HG02642 (cell line): ENCODE data around the gene ATG7.

Source experiments
- ATAC-seq: cut with Tn5 transposase; IDR thresholded peaks from one replicate; pipeline ENCODE4 v1.9.1; 2021; ENCODE audit warnings: mild to moderate bottlenecking; ENCODE audit not compliant: unreplicated experiment, poor library complexity

ATG7 gene, protein sequence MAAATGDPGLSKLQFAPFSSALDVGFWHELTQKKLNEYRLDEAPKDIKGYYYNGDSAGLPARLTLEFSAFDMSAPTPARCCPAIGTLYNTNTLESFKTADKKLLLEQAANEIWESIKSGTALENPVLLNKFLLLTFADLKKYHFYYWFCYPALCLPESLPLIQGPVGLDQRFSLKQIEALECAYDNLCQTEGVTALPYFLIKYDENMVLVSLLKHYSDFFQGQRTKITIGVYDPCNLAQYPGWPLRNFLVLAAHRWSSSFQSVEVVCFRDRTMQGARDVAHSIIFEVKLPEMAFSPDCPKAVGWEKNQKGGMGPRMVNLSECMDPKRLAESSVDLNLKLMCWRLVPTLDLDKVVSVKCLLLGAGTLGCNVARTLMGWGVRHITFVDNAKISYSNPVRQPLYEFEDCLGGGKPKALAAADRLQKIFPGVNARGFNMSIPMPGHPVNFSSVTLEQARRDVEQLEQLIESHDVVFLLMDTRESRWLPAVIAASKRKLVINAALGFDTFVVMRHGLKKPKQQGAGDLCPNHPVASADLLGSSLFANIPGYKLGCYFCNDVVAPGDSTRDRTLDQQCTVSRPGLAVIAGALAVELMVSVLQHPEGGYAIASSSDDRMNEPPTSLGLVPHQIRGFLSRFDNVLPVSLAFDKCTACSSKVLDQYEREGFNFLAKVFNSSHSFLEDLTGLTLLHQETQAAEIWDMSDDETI

DNA sequence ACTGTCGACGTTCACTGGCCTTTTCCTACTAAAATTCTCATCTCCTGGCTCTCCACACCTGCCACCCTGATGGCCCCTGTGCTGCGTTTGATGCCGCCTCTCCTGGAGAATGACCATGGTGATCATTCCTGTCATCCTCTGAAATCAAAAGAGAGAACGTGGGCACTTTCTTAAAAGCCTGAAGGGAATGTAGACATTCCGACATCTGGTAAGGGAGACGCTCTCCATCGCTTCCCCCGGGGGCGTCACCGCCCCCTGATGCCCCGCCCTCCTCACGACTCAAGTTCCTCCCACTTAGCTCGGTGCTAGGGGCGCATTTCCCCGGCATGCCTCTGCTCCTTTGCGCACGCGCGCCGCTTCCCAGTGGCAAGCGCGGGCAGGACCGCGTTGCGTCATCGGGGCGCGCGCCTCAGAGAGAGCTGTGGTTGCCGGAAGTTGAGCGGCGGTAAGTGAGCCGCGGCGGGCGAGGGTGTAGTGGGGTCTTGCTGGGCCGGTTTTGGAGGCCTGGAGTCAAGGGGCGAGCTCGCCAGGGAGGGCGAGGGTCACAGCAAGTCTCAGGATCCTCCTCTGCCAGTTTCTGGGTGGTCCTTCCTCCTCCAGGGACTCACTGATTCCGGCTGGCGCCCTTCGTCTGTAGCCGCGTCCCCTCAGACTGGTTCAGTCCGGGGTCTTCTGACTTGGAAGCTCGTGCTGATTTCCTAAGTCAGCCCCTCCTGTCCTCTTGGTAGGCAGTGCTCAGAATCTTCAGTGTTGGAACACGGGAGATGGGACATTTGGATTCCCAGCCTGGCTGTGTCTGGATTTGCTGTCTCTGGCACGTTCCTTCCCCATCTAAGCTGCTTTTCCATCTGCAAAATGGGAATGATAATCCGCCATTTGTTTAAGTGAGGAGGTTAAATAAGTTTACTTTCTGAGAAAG lies at the start of gene ATG7:
Gene ATG7, plus strand, starts transcription at position 412 of the 919 bp plus-strand sequence. CDS start 26,299 bp downstream, outside the sequence.
- ATAC-seq, result peak; percentile 99

DNA sequence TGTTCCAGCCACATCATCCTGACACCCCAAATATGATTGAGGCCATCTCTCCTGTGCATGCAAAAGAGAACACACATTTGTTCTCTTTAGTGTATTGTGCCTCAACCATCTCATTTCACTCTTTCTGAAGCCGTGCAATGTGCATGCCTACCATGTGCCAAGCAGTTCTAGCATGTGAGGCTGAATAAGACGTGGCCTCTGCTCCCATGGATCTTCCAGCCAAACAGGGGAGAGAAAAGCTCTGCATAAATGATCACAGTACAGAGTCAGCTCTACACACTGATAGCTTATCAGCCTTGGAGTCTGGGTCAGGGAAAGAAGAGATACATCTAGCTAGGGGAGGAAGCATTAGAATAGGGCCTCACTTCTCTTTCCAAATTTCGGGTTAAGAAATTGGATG lies 48.2 kb upstream of the ATG7 start:
- ATAC-seq, result no peak

DNA sequence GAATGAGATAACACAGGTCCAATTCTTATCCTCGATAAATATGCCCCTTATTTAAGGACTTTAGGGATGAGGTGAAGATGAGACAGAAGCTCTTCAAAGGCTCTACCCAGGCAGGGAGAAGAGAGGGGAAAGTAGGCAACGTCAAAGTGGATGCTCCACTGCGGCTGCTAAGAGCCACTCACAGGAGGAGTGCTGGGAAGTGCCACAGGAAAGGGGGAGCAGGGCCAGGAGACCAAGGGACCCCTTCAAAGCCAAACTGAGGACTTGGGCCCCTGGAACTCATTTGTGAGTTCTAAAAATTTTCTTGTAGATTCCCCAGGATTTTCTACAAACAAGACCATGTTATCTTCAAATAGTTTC lies 47.3 kb upstream of the ATG7 start:
- no peak for ATAC-seq

DNA sequence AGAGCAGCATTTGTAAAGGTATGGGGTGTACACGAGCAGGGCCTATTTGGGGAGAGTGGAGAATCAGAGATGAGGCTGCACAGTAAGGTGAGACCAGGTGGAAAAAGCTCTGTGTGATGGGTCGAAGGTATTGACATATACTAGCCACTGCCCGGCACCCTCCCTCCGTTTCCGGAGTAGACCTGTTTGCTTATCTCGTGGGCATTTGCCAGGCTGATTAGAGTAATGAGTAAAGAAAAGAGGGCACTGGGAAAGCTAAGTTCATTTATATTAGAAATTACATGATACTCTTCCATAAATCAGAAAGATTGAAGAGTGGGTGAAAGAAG lies 46.2 kb upstream of the ATG7 start:
- no peak for ATAC-seq

DNA sequence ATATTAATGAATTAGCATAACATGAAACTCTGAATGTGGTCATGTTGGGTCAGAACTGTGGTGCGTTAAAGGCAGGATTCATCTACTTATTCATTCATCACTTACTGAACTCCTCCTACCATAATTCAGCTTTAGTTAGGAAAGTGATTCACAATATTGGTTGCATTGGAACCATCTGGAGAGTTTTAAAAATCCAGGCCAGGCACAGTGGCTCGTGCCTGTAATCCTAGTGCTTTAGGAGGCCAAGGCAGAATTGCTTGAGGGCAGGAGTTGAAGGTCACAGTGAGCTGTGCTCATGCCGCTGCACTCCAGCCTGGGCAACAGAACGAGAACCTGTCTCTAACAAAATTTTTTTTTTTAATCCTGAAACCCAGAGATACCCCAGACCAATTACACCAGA lies 44.2 kb upstream of the ATG7 start:
- ATAC-seq, result no peak

DNA sequence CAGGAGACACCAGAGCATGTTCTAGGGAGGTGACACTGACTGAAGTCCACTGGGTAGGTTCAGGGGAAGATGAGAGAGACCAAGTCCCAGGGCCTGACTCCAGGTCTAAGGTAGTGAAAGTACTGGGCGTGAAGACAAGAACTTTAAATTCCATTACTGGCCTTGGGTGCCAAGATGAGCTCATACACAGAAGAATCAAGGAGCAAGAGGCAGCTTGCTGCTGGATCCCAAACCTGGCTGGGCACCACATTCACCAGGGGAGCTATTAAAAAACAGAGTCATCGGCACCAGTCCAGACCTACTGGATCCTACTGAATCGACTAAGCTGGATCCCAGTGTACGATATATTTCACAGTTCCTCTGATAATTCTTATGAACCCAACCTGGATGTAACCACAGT lies 42.1 kb upstream of the ATG7 start:
- ATAC-seq, result no peak

DNA sequence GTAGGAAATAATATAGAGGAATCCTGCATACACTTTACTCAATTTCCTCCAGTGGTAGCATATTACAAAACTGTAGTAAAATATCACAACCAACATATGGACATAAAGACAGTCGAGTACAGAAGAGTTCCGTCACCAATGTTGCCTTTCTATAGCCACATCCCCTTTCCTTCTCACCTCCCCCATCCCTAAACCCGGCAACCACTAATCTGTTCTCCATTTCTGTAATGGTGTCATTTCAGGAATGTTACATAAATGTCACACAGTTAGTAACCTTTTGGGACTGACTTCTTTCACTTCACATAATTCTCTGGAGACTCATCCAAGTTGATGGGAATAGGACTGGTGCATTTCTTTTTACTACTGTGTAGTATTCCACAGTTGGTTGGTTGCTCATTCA lies 41.4 kb upstream of the ATG7 start:
- no peak for ATAC-seq

DNA sequence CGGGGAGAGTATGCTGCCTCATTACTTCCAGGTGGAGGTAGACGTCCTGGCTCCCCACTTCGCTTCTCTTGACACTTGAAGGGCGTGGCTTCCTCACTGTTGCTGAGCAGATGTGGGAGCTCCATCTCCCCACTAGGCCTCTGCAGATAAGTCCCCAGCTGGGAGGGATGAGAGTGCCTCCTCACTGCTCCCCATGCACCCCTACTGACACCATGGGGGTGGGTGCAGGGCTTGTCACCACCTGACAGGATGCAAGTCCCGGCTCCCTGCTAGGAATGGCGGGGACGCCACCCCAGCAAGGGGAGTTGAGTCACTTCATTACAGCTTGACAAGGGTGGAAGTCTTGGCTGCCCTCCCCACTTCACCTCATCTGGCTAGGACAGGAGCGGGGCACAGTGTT lies 36.8 kb upstream of the ATG7 start:
- no peak for ATAC-seq

DNA sequence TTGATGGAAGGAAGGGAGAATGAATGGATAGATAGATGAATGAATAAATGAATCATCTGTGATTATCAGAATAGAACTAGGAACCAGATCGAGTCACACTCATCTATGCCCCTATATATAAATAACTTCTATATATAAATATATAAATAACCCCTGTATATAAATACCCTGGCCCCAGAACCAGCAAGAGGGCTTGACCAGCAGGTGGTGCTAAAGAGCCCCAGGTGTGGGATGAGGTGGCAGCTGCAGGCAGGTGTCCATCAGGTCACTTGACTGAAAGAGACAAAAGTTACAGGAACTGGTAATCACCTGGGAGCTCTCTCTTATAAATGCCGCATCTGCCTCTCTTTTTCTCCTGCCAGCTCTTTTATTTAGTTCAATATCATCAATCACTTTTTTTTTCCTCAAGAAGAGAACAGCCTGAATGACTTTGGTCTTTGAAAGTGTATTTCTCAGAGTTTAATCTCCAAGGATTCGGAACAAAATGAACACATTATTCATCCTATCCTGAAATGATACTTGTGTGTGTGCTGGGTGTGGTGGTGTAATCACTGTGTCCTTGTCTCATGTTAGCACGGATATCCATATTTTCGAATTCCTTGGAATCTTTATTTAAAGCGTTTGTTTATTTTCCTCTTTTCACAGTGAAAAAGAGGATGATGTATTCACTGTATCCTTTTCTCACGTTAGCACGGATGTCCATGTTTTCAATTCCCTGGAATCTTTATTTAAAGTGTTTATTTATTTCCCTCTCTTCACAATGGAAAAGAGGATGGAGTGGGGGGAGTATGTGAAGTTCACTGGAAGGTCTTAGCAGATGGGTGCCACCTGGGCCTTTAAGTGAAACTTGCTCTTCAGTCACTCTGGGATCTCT lies 35.4 kb upstream of the ATG7 start:
- no peak for ATAC-seq

DNA sequence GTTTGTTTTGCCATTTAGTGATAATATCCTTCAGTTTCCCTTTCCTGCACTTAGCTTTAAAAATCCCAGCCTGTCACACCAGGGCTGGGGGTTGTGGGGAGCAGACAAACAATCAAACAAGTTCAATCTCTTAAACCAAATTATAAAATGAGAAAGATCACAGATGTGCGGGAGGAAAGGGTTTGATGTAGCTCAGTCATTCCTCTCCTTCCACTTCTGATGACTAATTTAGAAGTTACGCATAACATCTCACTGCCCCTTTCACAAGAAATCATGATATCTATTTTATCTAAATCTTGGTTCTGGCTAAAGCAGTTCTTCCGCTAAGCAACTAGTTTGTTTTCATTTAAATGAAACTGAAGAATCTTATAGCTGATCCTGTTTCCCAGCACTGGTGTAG lies 34.1 kb upstream of the ATG7 start:
- no peak for ATAC-seq

DNA sequence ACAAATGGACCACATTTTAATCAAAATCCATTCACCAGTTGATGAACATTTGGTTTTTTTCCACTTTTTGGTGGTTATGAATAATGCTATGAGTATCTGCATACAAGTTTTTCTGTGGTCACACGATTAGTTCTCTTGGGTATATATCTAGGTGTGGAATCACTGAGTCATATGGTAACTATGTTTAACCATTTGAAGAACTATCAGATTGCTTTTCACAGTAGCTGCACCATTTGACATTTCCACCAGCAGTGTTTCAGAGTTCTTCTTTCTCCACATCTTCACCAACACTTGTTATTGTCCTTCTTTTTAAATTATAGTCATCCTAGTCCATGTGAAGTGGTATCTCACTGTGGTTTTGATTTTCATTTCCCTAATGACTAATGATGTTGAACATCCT lies 33.3 kb upstream of the ATG7 start:
- no peak for ATAC-seq

DNA sequence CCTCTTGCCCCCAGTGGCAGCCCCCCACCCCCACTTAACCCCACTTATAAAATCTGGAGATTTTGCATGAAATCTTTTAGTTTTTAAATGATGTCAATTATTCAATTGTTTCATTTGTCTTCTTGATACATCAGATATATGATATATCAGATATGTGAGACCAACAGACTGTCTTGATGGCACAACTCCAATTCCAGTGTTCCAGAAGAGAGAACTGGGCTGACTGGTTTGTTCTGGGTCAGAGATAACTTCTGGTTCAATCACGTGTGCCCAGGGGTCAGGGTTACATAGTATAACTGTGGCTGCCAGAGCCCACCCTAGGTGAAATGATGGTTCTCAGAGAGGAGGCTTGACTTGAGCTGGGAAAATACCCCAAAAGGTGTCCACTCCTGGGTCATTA lies 32.4 kb upstream of the ATG7 start:
- no peak for ATAC-seq

DNA sequence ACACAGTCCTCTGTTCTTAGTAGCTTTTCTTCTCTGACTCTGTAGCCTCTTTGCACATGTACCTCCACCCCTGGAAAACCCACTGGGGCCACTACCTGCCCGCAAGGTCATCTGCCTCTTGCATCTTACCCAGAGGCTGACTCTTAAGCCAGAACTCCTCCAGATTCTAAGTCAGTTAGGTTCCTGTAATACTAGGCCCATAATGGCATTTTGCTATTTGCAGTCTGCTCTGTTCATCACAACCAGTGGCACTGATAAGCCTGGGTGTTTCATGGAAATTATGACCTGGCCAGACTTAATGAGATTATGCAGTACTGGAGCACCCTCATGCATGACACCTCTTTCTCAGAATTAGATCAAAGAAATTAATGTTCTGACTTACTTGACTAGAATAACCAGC lies 31.7 kb upstream of the ATG7 start:
- no peak for ATAC-seq

DNA sequence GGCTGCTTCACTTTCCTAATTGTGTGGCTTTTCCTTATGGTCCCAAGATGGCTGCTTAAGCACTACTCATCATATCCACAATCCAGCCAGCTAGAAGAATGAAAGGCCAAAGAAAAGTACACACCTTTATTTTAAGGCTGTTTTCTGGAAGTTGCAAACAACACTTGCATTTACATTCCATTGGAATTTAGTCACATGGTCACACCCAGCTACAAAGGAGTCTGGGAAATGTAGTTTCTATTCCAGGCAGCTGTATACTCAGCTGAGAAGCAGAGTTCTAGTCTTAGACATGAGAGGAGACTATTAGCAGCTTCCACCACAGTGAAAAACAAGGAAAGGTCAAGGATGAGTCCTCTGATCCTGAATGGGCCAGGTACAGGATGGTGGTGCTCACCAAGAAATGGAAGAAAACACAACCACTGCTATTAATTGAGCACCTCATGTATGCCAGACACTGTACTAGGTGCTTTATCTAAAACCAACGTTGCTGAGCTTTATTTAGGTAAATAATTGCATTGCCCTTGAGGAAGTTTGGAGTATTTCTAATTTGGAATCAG lies 28.0 kb upstream of the ATG7 start:
- no peak for ATAC-seq

DNA sequence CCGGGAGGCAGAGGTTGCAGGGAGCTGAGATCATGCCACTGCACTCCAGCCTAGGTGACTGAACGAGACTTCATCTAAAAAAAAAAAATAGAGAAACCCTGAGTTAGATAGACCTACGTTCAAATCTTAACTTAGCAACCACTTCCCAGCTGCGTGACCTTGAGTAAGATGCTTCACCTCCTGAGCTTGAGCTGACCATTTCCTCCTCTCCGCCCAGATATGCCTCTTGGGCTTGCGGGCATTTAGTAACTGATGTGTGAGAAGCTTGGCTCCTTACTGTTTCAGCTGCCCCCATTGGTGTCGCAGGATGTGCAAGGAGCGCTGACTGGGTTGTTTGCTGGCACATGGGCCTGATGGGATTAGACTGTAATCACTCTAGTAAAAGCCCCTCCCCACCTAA lies 26.9 kb upstream of the ATG7 start:
- no peak for ATAC-seq

DNA sequence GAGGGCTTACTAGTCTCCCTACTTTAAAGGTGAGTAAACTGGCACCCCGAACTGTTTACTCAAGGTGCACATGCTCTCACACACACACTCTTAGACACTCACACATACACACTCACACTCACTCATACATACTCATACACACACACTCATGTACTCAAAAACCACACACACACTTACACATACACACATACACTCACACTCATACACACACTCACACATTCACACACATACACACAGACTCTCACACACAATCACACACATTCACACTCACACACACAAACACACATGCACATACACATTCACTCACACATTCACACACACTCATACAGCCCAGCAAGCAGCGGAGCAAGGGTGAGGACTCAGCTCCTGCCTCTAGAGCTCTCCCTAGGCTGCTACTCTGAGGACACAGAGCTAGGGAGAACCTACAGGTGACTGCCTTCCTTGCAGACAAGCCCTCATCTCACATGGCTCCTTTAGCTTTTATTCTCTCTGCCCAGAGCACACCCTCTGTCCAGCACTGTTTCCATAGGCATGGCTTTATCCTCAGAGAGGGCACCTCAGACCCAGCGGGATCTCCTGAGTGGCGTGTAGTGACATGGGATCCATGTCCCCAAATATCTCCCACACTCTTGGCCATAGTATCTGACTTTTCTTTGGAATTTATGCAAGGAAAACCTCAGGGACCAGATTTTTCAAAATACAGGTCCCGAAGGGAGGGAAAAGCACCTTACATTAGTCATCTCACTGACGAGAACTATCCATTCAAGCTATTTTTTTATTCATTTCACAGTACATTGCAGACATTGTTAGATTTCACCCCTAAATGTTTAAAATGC lies 26.2 kb upstream of the ATG7 start:
- no peak for ATAC-seq

DNA sequence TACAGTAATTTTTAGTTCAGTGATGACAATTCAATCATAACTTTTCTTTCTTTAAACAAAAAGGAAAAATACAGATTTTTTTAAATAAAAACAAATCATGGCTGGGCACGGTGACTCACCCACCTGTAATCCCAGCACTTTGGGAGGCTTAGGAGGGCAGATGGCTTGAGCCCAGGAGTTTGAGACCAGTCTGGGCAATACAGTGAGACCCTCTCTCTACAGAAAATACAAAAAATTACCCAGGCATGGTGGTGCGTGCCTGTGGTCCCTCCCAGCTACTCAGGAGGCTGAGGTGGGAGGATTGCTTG lies 25.6 kb upstream of the ATG7 start:
- ATAC-seq, result no peak

DNA sequence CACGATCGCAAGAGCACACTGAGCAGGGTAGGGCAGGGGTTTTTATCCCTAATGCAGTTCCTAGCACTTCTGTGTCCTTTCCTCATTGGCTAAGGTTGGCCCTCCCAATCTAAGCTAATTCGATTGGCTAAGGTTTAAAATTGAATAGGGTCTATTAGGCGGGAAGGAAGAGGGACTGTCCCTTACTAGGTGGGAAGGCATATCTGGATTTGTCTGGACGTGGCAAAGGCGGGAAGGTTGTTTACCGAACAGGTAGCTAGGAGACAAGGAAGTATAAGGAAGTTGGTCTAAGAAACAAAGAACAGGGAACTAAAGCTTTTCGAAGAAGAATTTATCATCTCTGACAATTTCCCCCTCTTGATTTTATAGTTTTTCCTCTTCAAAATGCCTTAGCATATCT lies 24.8 kb upstream of the ATG7 start:
- no peak for ATAC-seq

DNA sequence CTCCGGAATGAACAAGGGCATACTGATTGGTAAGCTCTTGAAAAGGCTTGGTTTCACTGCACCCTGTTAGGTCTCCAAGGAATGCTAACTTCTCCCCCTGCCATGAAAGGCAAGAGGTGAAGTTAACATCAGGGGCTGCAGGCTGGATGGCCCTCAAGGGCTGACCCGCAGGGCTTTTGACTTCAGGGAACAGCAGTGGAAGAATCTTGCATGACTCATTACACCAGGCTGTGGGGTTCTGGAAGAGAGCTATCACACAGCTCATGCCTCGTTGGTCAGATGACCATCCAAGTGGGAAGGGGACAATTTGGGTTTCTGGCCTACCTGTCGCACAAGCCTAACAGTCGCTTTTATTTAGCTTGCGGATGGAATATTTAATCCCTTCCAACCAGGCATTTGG lies 23.6 kb upstream of the ATG7 start:
- no peak for ATAC-seq
